Natural killer cell (primary cell): Measurements from ENCODE around the gene EAF1. TPM values are rescaled to one million over a fixed set of nuclear protein-coding genes. Genes with fewer than 3 reads are reported as not detected.
A peak's percentile ranks its signal among the peaks of the same experiment; 100 is the strongest.

Experiments used
- ATAC-seq, 3 donors: fragments of 150-1000 bp in 2 of 3; fragments of 200-7000 bp in 1 of 3; cut with Tn5 transposase; 1 replicate in 1 of 3; 2 replicates in 2 of 3; pipeline ENCODE4 v1.10.0; 2021; ENCODE audit warnings: mild to moderate bottlenecking in 2 of 3, moderate library complexity in 2 of 3
- DNase-seq, 2 donors: peaks; one replicate each; pipeline versions ENCODE4 v3.0.0 to v3.0.0-alpha.2; 2013 to 2021; ENCODE audit warnings: mixed read lengths in 1 of 2
- H3K27ac ChIP-seq: one replicate; pipeline ENCODE4 v1.5.1; 2013; ENCODE audit warnings: mild to moderate bottlenecking, low read length
- H3K27me3 ChIP-seq: one replicate; pipeline ENCODE4 v1.6.1; 2013; ENCODE audit warnings: low read length; ENCODE audit not compliant: control insufficient read depth, insufficient read depth
- H3K36me3 ChIP-seq: one replicate; pipeline ENCODE4 v1.6.1; 2013; ENCODE audit warnings: low read length; ENCODE audit not compliant: control insufficient read depth, insufficient read depth
- H3K4me1 ChIP-seq: one replicate; pipeline ENCODE4 v1.6.1; 2013; ENCODE audit warnings: low read length; ENCODE audit not compliant: control insufficient read depth, insufficient read depth
- H3K4me3 ChIP-seq: one replicate; pipeline ENCODE4 v1.5.1; 2013; ENCODE audit warnings: low read length
- H3K9me3 ChIP-seq: one replicate; pipeline ENCODE4 v1.6.1; 2013; ENCODE audit warnings: low read length; ENCODE audit not compliant: control insufficient read depth, insufficient read depth
- H3K27ac Mint-ChIP-seq, 2 donors: one replicate each; pipeline ENCODE4 v1.8.0; 2022; ENCODE audit warnings: mild to moderate bottlenecking in 2 of 2, mixed read lengths in 2 of 2, moderate library complexity in 1 of 2
- H3K27me3 Mint-ChIP-seq, 2 donors: one replicate each; pipeline ENCODE4 v1.8.0; 2022; ENCODE audit warnings: low read depth in 2 of 2, mixed read lengths in 2 of 2
- H3K36me3 Mint-ChIP-seq: one replicate; pipeline ENCODE4 v1.8.0; 2022; ENCODE audit warnings: mixed read lengths
- H3K4me1 Mint-ChIP-seq, 2 donors: one replicate each; pipeline ENCODE4 v1.8.0; 2022; ENCODE audit warnings: mixed read lengths in 2 of 2
- H3K4me3 Mint-ChIP-seq: one replicate; pipeline ENCODE4 v1.8.0; 2022; ENCODE audit warnings: mild to moderate bottlenecking, moderate library complexity, mixed read lengths
- H3K9me3 Mint-ChIP-seq, 2 donors: one replicate each; pipeline ENCODE4 v1.8.0; 2022; ENCODE audit warnings: mixed read lengths in 2 of 2
- WGBS: methylation state at CpG from one replicate; pipeline ENCODE4 v1.1.7; 2013; ENCODE audit warnings: missing lambda C conversion rate; ENCODE audit not compliant: insufficient coverage; 5-methylcytosine and 5-hydroxymethylcytosine counted together
- intact Hi-C: fragments of 100-400 bp; cut with micrococcal nuclease; formaldehyde crosslinking; loops from one replicate; pipeline ENCODE4 v1.14.2; 2022
- total RNA-seq, 4 donors: library from RNA; stranded (reverse); fragments of 120-200 nt in 1 of 4; gene quantifications; one replicate each; pipeline versions ENCODE4 v1.2.3 to v1.2.4, GENCODE V29; 2013 to 2022
- TF ChIP-seq, protein P1 (sequence below): fragments of 200-600 bp; IDR thresholded peaks from one replicate; pipeline ENCODE4 v1.8.0; 2022; ENCODE audit warnings: antibody characterized with exemption

The EAF1 gene
- total RNA-seq, 3 donors from 2014 or later (not counting 1 experiment from before 2014, with no cell fraction given), result 39.7 to 45.8 (median 41.5) TPM

DNA sequence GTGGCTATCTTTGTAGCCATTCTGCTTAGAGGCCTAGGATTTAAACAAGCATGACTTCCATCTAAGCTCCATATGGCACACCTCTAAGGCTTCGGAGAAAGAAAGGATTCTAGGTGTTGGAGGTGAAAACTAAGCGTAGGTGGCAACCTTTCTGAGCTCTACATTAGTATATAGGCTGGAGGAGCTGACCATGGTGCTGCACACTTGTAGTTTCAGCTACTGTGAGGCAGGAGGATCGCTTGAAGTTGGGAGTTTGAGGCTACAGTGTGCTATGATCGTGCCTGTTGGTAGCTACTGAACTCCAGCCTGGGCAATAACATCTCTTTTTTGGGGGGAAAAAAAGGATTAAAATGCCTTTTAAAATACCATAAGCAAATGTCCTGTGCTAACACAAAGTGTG, 7.4 kb downstream of the EAF1 start:
- intact Hi-C loops, result no loop called here
- H3K27ac Mint-ChIP-seq, result peak overlapping the region in 1 of 2 donors; percentile 47
- no peaks in the 10 kb centered on the region for H3K27me3 Mint-ChIP-seq
- peaks cover 89% of the 10 kb centered on the region for H3K36me3 ChIP-seq
- H3K9me3 ChIP-seq, result no peaks in the 10 kb centered on the region
- H3K27me3 ChIP-seq, result no peaks in the 10 kb centered on the region
- 100% methylated on average over 4 of the region's 4 CpGs for WGBS
- H3K36me3 Mint-ChIP-seq, result peaks cover 14% of the 10 kb centered on the region
- peaks cover 33 to 38% of the 10 kb centered on the region in 2 donors for H3K4me1 Mint-ChIP-seq
- H3K4me1 ChIP-seq, result peaks cover 9% of the 10 kb centered on the region
- ATAC-seq (no peak), DNase-seq (no peak)
- H3K9me3 Mint-ChIP-seq, result no peaks in the 10 kb centered on the region
- no peak overlapping the region for H3K27ac ChIP-seq
- H3K4me3 Mint-ChIP-seq, result no peak overlapping the region
- TF ChIP-seq, protein P1, sequence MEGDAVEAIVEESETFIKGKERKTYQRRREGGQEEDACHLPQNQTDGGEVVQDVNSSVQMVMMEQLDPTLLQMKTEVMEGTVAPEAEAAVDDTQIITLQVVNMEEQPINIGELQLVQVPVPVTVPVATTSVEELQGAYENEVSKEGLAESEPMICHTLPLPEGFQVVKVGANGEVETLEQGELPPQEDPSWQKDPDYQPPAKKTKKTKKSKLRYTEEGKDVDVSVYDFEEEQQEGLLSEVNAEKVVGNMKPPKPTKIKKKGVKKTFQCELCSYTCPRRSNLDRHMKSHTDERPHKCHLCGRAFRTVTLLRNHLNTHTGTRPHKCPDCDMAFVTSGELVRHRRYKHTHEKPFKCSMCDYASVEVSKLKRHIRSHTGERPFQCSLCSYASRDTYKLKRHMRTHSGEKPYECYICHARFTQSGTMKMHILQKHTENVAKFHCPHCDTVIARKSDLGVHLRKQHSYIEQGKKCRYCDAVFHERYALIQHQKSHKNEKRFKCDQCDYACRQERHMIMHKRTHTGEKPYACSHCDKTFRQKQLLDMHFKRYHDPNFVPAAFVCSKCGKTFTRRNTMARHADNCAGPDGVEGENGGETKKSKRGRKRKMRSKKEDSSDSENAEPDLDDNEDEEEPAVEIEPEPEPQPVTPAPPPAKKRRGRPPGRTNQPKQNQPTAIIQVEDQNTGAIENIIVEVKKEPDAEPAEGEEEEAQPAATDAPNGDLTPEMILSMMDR, result no peak
- H3K4me3 ChIP-seq, result no peak overlapping the region

- ATAC-seq, result no peak
- WGBS, result 100% methylated on average over 5 of the region's 6 CpGs
- no peak overlapping the region for H3K4me3 ChIP-seq
- no peaks in the 10 kb centered on the region for H3K9me3 ChIP-seq
- no peaks in the 10 kb centered on the region for H3K27me3 ChIP-seq
- TF ChIP-seq, protein P1, result no peak
- Mint-ChIP-seq H3K4me1 (peaks cover 44 to 48% of the 10 kb centered on the region in 2 donors), H3K27ac (peak overlapping the region in 1 of 2 donors; percentile 68), H3K36me3 (peaks cover 14% of the 10 kb centered on the region), H3K9me3 (no peaks in the 10 kb centered on the region), H3K27me3 (no peaks in the 10 kb centered on the region), H3K4me3 (no peak overlapping the region)
- H3K36me3 ChIP-seq, result peaks cover 92% of the 10 kb centered on the region
- H3K4me1 ChIP-seq, result peaks cover 16% of the 10 kb centered on the region
- no peak for DNase-seq
- intact Hi-C loops, result no loop called here
- no peak overlapping the region for H3K27ac ChIP-seq
These were observed 8.8 kb downstream of the EAF1 start for GRCh38 chr3:15436246-15436645.

DNA sequence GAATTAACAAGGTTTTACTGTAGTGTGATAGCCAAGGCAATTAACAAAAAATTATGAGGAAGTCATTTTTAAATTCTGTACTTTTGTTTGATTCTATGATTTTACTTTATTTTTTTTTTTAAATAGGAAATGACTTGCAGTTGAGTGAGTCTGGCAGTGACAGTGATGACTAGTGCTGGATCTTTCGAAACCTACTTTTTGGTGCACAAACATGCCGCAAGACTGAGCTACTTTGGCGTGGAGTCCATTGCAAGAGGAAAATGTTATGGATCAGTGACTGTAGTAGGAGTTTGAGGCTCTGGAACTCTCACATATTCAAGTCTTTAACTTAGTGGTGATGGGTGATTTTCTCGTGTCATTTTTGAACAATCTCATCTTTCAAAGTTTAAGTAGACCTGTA, 11.6 kb downstream of the EAF1 start:
- intact Hi-C loops, result no loop called here
- WGBS, result 78% methylated on average over 4 of the region's 4 CpGs
- no peak overlapping the region for H3K27ac ChIP-seq
- H3K4me3 ChIP-seq, result no peak overlapping the region
- no peaks in the 10 kb centered on the region for H3K27me3 ChIP-seq
- H3K4me1 Mint-ChIP-seq, result peaks cover 38 to 39% of the 10 kb centered on the region in 2 donors
- no peaks in the 10 kb centered on the region for H3K27me3 Mint-ChIP-seq
- no peaks in the 10 kb centered on the region for H3K9me3 Mint-ChIP-seq
- DNase-seq (no peak), ATAC-seq (no peak)
- peak overlapping the region; percentile 76 to 82 for H3K27ac Mint-ChIP-seq
- TF ChIP-seq, protein P1, result no peak
- H3K36me3 Mint-ChIP-seq, result peaks cover 13% of the 10 kb centered on the region
- H3K4me1 ChIP-seq, result peaks cover 20% of the 10 kb centered on the region
- no peaks in the 10 kb centered on the region for H3K9me3 ChIP-seq
- H3K36me3 ChIP-seq, result peaks cover 90% of the 10 kb centered on the region
- no peak overlapping the region for H3K4me3 Mint-ChIP-seq

DNA sequence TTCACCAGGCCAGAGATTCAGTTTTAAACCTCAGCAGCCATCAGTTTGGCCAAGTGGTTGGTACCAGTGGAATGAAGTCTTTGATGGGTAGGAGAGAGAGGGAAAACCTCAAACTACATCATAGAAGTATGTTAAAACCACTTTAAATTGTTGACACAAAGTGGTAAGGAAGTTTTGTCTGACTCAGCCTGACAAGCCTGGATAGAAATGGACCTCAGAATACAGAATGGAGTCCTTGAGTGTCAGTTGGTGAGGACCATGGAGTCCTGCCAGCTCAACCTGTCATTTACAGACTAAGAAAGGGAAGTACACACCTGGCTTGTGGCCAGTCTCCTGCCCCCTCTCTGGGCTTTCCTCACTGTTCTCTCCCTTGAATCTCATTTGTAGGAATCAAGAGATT, 12.1 kb downstream of the EAF1 start:
- peak in 2 of 3 donors; percentile 48 to 49 for ATAC-seq
- intact Hi-C loops, result no loop called here
- H3K27me3 ChIP-seq, result no peaks in the 10 kb centered on the region
- H3K4me1 Mint-ChIP-seq, result peaks cover 38 to 39% of the 10 kb centered on the region in 2 donors
- H3K9me3 Mint-ChIP-seq, result no peaks in the 10 kb centered on the region
- H3K4me3 ChIP-seq, result no peak overlapping the region
- peaks cover 20% of the 10 kb centered on the region for H3K4me1 ChIP-seq
- H3K9me3 ChIP-seq, result no peaks in the 10 kb centered on the region
- H3K4me3 Mint-ChIP-seq, result no peak overlapping the region
- peak overlapping the region; percentile 9 for H3K27ac ChIP-seq
- H3K36me3 ChIP-seq, result peaks cover 89% of the 10 kb centered on the region
- no peaks in the 10 kb centered on the region for H3K27me3 Mint-ChIP-seq
- H3K27ac Mint-ChIP-seq, result peak overlapping the region; percentile 76 to 82
- peaks cover 13% of the 10 kb centered on the region for H3K36me3 Mint-ChIP-seq
- TF ChIP-seq, protein P1, result no peak
- no peak for DNase-seq
